ENCODE results near the gene PAM. TPM values are rescaled to one million over a fixed set of nuclear protein-coding genes. Genes with fewer than 3 reads are reported as not detected.

PAM gene
- total RNA-seq, 1 donor from 2014 or later: 171 TPM

GRCh38 chr5:102781786-102782185 lies 26.7 kb downstream of the PAM start:
- ATAC-seq (peak in 1 of 2 donors; percentile 41), DNase-seq (no peak)
- H3K27ac ChIP-seq: no peak overlapping the region
- H3K9me3 ChIP-seq: no peaks in the 10 kb centered on the region
- H3K36me3 ChIP-seq: no peaks in the 10 kb centered on the region
- H3K27me3 ChIP-seq (ENCODE audit: low read depth): no peaks in the 10 kb centered on the region
- H3K4me3 ChIP-seq: no peak overlapping the region
- TF ChIP-seq CTCF (IDR thresholded peaks at IDR 0.05): no peak
- peaks cover 24% of the 10 kb centered on the region for H3K4me1 ChIP-seq
- intact Hi-C loops (cut with DNase I): no loop called here

- intact Hi-C loops (cut with DNase I): no loop called here
- H3K27me3 ChIP-seq (ENCODE audit: low read depth): no peaks in the 10 kb centered on the region
- H3K9me3 ChIP-seq: no peaks in the 10 kb centered on the region
- DNase-seq: no peak
- H3K36me3 ChIP-seq: no peaks in the 10 kb centered on the region
- H3K4me3 ChIP-seq: no peak overlapping the region
- H3K4me1 ChIP-seq: peaks cover 24% of the 10 kb centered on the region
- TF ChIP-seq CTCF (IDR thresholded peaks at IDR 0.05): no peak
- no peak overlapping the region for H3K27ac ChIP-seq
- peak; percentile 44 to 74 for ATAC-seq
These were observed 27.2 kb downstream of the PAM start for GRCh38 chr5:102782217-102782872.

GRCh38 chr5:102787134-102787533 lies 32.0 kb downstream of the PAM start:
- ATAC-seq: no peak

GRCh38 chr5:102788788-102789187 lies 33.7 kb downstream of the PAM start:
- H3K4me1 ChIP-seq: peaks cover 7% of the 10 kb centered on the region
- ATAC-seq: no peak
- intact Hi-C loops (cut with DNase I): no loop called here

More at GRCh38 chr5:102787134-102787533, 32.0 kb downstream of the PAM start:
- DNase-seq: no peak
- no peak overlapping the region for H3K27ac ChIP-seq
- H3K4me3 ChIP-seq: no peak overlapping the region
- H3K27me3 ChIP-seq (ENCODE audit: low read depth): no peaks in the 10 kb centered on the region
- intact Hi-C loops (cut with DNase I): no loop called here
- no peaks in the 10 kb centered on the region for H3K9me3 ChIP-seq
- H3K4me1 ChIP-seq: peaks cover 4% of the 10 kb centered on the region
- H3K36me3 ChIP-seq: no peaks in the 10 kb centered on the region
- no peak for TF ChIP-seq CTCF (IDR thresholded peaks at IDR 0.05)

GRCh38 chr5:102789469-102789868 lies 34.4 kb downstream of the PAM start:
- no peak for TF ChIP-seq CTCF (IDR thresholded peaks at IDR 0.05)
- ATAC-seq (no peak), DNase-seq (no peak)
- Histone ChIP-seq H3K27ac (no peak overlapping the region), H3K27me3 (ENCODE audit: low read depth) (no peaks in the 10 kb centered on the region), H3K4me1 (peaks cover 7% of the 10 kb centered on the region), H3K36me3 (no peaks in the 10 kb centered on the region), H3K4me3 (no peak overlapping the region), H3K9me3 (no peaks in the 10 kb centered on the region)
- intact Hi-C loops (cut with DNase I): no loop called here

More at GRCh38 chr5:102788788-102789187, 33.7 kb downstream of the PAM start:
- no peaks in the 10 kb centered on the region for H3K36me3 ChIP-seq
- no peak overlapping the region for H3K4me3 ChIP-seq
- TF ChIP-seq CTCF (IDR thresholded peaks at IDR 0.05): no peak
- H3K9me3 ChIP-seq: no peaks in the 10 kb centered on the region
- H3K27ac ChIP-seq: no peak overlapping the region
- no peak for DNase-seq
- no peaks in the 10 kb centered on the region for H3K27me3 ChIP-seq (ENCODE audit: low read depth)

Measured in lower lobe of right lung (tissue), 2 donors.